Mucosa of descending colon (tissue), 3 donors: ENCODE data around the gene PPP6C. TPM values are rescaled to one million over a fixed set of nuclear protein-coding genes. Genes with fewer than 3 reads are reported as not detected.
"Not testable (repeated sequence)": the region's sequence is repeated elsewhere in the genome, so short reads cannot be mapped to it uniquely, and the experiment has no call there.

Experiments
- ATAC-seq: fragments of 200-7000 bp; cut with Tn5 transposase; one replicate; pipeline ENCODE4 v1.9.1; 2020; ENCODE audit warnings: mild to moderate bottlenecking, moderate library complexity
- DNase-seq, 3 donors: peaks; one replicate each; pipeline ENCODE4 v3.0.0-alpha.2; 2020
- H3K36me3 ChIP-seq: fragments of 200-600 bp; one replicate; pipeline ENCODE4 v1.8.0; 2021; ENCODE audit warnings: low read depth, mild to moderate bottlenecking
- H3K4me1 ChIP-seq: fragments of 200-600 bp; one replicate; pipeline ENCODE4 v1.8.0; 2021; ENCODE audit warnings: low read depth, mild to moderate bottlenecking
- H3K4me3 ChIP-seq: fragments of 200-600 bp; one replicate; pipeline ENCODE4 v1.8.0; 2021; ENCODE audit warnings: mild to moderate bottlenecking
- H3K9me3 ChIP-seq: fragments of 200-600 bp; one replicate; pipeline ENCODE4 v1.8.0; 2021; ENCODE audit warnings: mild to moderate bottlenecking
- CTCF ChIP-seq: fragments of 200-600 bp; IDR thresholded peaks from one replicate; pipeline ENCODE4 v1.8.0; 2022; ENCODE audit warnings: antibody characterized with exemption, mild to moderate bottlenecking
- intact Hi-C, 2 donors: fragments of 100-400 bp; cut with DNase I in 1 of 2; cut with micrococcal nuclease in 1 of 2; formaldehyde crosslinking; loops; one replicate each; pipeline versions ENCODE4 v1.11.0 to v1.11.1; 2022; cut with DNase I, micrococcal nuclease
- total RNA-seq, 3 donors: library from RNA; stranded (reverse); fragmentation: NEBNext Ultra II Directional in 2 of 3; extraction: Animal tissue kit (Norgen Biotek cat#: 25700) in 2 of 3; gene quantifications; one replicate each; pipeline versions ENCODE4 v1.2.1 to v1.2.4, GENCODE V29; 2021 to 2023
- donor health status: DM: no; HTN: no; CAD: no; lungs with moderate emphysema.
- donor health status: DM: no; HTN: no; CAD: no.
- donor health status: DM: no; HTN: yes; CAD: no.

PPP6C gene
- total RNA-seq, 3 donors from 2014 or later: 41.8 to 47.6 (median 45.4) TPM

GRCh38 chr9:125110464-125110863 lies 79.1 kb downstream of the PPP6C start:
- H3K4me1 ChIP-seq: no peaks in the 10 kb centered on the region
- H3K9me3 ChIP-seq: peaks cover 3% of the 10 kb centered on the region
- TF ChIP-seq CTCF: no peak
- no peaks in the 10 kb centered on the region for H3K36me3 ChIP-seq
- no peak for DNase-seq
- no peak overlapping the region for H3K4me3 ChIP-seq
- ATAC-seq: no peak
- intact Hi-C loops: no loop called here

DNA sequence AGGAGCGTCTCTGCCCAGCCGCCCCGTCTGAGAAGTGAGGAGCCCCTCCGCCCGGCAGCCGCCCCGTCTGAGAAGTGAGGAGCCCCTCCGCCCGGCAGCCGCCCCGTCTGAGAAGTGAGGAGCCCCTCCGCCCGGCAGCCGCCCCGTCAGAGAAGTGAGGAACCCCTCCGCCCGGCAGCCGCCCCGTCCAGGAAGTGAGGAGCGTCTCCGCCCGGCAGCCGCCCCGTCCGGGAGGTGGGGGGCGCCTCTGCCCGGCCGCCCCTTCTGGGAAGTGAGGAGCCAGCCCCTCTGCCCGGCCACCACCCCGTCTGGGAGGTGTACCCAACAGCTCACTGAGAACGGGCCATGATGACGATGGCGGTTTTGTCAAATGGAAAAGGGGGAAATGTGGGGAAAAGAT lies 81.1 kb downstream of the PPP6C start:
- intact Hi-C loops, H3K36me3 ChIP-seq, DNase-seq, H3K4me1 ChIP-seq, H3K9me3 ChIP-seq, H3K4me3 ChIP-seq, ATAC-seq: not testable (repeated sequence)

GRCh38 chr9:125106285-125106893 lies 83.2 kb downstream of the PPP6C start:
- ATAC-seq (no peak), DNase-seq (no peak)
- H3K4me1 ChIP-seq: no peaks in the 10 kb centered on the region
- no peak overlapping the region for H3K4me3 ChIP-seq
- peaks cover 3% of the 10 kb centered on the region for H3K9me3 ChIP-seq
- intact Hi-C loops: no loop called here
- no peak for TF ChIP-seq CTCF
- H3K36me3 ChIP-seq: no peaks in the 10 kb centered on the region

DNA sequence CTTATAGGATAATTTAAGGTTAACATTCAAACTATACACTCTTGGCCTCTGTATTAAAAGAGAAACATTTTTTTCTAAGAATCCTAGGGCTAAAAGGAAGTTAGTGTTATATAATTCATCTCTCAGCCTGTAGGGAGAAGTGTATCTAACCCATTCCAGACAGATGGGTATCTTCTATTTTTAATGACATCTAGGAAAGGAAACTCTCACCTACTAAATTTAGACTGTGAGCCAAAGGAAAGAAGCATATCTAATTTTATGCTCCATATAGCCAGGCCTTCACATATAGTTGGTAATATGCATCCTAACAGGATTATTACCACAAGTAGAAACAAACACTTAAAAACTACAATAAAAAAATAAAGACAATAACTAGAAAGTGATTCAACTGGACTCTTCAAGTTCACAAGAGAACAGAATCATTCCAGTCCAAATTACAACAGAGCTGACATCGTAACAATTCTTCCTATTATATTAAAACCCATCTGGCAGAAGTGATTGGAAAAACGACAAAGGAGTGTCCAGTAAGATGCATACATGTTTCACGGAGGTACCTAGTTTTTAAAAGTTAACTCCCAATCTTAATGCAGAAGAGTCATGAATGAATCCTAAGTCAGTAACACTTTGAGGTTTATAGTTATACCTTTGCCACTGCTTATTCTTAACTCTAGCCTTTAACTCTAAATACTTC lies 85.7 kb downstream of the PPP6C start:
- no peak for TF ChIP-seq CTCF
- no peaks in the 10 kb centered on the region for H3K4me1 ChIP-seq
- intact Hi-C loops: no loop called here
- ATAC-seq (no peak), DNase-seq (no peak)
- H3K4me3 ChIP-seq: no peak overlapping the region
- H3K9me3 ChIP-seq: peaks cover 3% of the 10 kb centered on the region
- no peaks in the 10 kb centered on the region for H3K36me3 ChIP-seq

- TF ChIP-seq CTCF: no peak
- Histone ChIP-seq H3K4me3 (no peak overlapping the region), H3K9me3 (no peaks in the 10 kb centered on the region), H3K4me1 (no peaks in the 10 kb centered on the region), H3K36me3 (no peaks in the 10 kb centered on the region)
- DNase-seq (no peak), ATAC-seq (no peak)
- intact Hi-C loops: no loop called here
Observed at GRCh38 chr9:125103021-125103420, 86.6 kb downstream of the PPP6C start.

GRCh38 chr9:125100822-125101221 lies 88.8 kb downstream of the PPP6C start:
- Histone ChIP-seq H3K4me1 (no peaks in the 10 kb centered on the region), H3K4me3 (no peak overlapping the region), H3K36me3 (no peaks in the 10 kb centered on the region), H3K9me3 (no peaks in the 10 kb centered on the region)
- TF ChIP-seq CTCF: no peak
- DNase-seq (no peak), ATAC-seq (no peak)
- intact Hi-C loops: no loop called here
